Activated T-cell treated with anti-CD3 and anti-CD28 coated beads, Interleukin-2, amount 50 U/mL, for 1 hour (primary cell): Measurements from ENCODE around the gene GFI1.

Experiments
- DNase-seq: peaks from one replicate; pipeline ENCODE4 v3.0.0-alpha.2; 2020

Gene GFI1

GRCh38 chr1:92487078-92487605 lies 417 bp upstream of the GFI1 start:
- DNase-seq = no peak

GRCh38 chr1:92485381-92486250 lies 1.1 kb downstream of the GFI1 start:
- DNase-seq = peak; percentile 84

DNA sequence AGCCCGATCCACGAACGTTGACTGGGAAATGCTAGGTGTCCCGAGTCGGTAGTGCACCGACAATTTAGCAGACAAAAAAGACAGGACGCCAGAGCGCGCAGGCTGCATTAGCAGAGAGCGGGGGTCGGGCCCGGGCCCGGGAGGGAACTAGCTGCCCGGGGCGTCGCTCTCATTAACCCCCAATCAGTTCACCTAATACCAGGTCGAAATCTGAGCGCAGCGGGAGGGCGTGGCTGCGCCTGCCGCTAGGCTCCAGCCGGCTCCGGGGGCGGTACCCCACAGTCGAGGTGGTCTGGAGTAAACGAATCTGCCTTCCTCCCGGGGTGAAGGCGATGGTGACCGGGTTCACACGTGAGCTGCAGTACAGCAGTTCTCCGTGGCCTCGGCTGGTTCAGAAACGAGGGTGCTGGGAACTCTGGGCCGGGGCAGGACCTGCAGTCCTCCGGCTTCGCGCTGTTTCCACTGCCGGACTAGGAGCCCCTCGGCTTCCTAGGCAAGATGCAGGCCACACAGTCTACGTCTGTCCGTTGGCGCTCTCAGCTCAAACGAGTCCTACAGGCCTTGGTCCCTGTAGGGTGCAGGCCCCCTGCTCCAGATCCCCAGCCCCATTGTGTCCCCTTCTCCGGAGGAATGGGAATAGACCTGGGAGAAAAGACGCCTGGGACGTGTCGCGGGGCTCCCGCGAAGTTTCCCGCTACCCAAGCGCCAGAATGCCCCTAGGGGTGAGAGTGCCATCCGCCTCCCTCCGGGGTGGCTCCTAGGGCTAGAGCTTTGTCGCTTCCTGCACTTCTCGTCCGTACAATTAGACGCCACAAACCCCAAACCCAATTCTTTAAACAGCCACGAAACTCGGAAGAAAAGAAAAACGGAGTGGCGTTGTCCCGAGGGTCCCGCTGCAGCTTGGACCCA lies 2.0 kb downstream of the GFI1 start:
- peak; percentile 72 for DNase-seq

GRCh38 chr1:92483610-92484471 lies 2.9 kb downstream of the GFI1 start:
- peak; percentile 60 for DNase-seq

GRCh38 chr1:92482665-92483609 lies 3.8 kb downstream of the GFI1 start:
- DNase-seq = peak; percentile 58

GRCh38 chr1:92481971-92482664 lies 4.6 kb downstream of the GFI1 start:
- DNase-seq = no peak

DNA sequence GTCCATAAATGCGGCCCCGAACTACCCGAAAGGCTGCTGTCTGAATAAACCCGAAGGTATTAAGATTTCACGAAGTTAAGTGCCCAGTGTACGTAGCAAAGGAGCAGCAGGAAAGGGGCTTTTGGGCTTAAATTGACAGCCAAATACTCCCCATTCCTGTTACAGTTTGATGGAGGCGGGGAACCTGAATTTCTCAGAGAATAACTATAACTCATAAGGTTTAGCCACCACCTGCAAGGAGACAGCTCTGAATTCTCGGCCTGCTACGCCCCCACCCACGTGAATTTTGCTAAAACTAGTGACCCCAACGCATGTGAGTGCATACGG lies 5.2 kb downstream of the GFI1 start:
- no peak for DNase-seq

DNA sequence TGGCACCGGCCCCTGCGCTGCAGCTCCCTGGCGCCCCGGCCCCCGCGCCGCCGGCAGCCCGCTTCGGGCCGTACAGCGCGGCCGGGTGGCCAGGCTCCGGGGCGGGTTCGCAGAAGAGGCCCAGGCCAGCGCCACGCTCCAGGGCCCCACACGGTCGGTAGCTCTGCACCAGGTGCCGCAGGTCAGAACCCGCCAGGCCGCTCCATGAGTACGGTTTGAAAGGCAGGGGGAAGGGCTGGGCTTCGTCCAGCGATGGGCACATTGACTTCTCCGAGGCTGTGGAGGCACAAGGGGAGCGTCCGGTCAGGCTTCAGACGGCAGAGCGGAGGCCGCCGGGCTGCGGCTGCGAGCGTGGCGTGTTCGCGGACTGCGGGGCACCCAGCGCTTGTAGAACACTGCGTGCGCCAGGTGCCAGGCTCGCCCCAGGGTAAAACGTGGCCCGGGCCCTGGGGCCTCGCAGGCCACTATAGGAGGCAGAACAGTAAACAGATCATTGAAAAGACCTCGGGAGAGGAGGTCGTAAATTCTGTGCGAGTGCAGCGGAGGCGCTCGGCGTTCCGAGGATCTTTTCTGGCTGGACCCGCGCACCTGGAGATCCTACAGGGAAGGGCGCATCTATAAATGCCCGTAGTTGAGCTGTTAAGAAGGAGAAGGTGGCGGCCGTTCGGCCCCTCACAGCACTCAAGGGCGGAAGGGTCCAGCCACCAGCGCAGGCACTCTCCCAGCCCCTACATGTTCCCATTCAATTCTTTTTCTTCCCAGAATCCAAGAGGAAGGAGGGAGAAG lies 5.7 kb downstream of the GFI1 start:
- DNase-seq = no peak

DNA sequence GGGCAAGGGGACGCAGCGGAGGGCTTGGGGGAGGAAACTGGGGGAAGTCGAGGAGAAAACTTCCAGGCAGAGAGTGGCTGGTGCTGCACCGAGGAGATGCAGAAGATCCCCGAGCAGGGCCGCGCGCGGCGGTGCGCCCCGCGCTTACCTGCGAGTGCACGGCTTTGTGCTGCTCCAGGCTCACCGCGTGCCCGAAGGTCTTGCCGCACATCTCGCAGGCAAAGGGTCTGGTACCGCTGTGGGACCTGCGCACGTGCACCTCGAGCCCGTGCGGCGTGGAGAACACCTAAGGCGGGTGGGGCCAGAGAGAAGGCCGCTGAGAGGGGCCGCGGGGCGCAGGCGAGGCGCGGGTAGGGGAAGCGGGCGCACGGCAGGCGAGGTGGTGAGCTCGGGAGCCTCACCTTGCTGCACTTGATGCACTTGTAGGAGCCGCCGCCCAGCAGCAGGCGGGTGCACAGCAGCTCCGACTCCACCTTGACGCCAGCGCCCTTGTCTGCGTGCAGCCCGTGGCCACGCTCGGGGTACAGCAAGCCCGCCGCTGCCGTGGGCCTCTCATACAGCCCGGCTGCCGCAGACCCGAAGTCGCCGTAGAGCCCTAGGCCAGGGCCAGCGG lies 6.4 kb downstream of the GFI1 start:
- no peak for DNase-seq

DNA sequence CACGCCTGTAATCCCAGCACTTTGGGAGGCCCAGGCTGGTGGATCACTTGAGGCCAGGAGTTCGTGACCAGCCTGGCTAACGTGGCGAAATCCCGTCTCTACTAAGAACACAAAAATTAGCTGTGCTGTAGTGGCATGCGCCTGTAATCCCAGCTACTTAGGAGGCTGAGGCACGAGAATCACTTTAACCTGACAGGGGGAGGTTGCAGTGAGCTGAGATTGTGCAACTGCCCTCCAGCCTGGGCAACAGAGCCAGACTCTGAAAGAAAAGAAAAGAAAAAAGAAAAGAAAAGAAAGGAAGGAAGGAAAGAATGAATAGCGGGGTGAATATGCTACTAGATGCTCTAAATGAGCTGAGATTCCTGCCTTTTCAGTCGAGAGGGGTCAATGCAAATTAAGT lies 7.1 kb downstream of the GFI1 start:
- DNase-seq = no peak

GRCh38 chr1:92478393-92478792 lies 8.3 kb downstream of the GFI1 start:
- DNase-seq = no peak

DNA sequence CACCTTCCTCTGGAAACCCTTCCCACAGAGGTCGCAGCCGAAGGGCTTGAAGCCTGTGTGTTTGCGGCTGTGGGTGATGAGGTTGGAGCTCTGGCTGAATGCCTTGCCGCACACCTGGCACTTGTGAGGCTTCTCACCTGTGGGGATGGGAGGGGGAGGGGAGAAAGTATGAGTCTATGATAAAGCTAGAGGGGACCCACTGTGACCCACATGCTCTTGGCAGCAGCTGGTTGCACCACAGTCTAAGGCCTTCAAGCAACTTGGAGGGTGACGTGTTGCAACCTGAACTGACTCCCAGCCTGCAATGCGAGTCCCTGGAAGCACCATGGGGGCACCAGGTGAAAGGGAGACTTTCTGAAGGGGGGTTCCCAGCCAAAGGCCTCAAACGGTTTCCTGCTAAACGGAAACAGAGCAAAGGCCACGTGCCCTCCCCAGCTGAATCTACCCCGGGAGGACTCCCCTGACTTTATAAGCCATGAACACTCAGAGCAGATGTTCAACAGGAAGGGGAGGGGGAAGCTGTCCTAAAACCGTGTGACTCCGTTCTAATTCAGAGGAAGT lies 10.6 kb downstream of the GFI1 start:
- DNase-seq = peak; percentile 63

- no peak for DNase-seq
These were observed 11.7 kb downstream of the GFI1 start for GRCh38 chr1:92475029-92475428.

DNA sequence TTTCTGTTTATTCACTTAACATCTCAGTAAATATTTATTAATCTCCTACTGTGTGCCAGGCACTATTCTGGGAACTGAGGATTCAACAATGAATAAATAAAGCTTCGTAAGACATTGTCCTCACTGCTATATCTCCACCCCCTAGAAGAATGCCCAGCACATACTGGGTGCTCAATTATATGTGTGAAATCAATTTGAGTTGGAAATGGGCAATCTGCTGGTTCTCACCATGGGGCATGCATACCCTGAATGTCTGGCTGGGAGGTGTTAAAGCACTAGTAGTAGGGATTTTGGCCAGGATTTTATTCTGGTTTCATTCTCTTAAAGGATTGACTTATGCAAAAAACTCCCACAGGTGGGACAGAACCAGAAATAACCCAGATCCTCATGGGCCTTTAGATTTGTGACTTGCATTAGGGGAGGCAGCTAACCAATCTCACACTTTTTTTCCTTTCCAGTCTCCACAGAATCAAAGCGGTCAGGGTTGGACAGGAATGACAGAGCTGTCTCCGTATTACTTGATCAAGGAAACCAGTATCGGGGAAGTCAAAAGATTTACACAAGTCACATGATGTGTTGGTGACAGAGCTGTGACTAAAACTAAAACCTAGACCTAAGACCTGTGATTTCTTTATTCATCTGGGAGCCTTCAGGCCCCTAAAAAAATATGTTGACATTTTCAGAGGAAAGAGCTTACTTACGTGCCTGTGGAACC lies 12.8 kb downstream of the GFI1 start:
- DNase-seq = no peak

DNA sequence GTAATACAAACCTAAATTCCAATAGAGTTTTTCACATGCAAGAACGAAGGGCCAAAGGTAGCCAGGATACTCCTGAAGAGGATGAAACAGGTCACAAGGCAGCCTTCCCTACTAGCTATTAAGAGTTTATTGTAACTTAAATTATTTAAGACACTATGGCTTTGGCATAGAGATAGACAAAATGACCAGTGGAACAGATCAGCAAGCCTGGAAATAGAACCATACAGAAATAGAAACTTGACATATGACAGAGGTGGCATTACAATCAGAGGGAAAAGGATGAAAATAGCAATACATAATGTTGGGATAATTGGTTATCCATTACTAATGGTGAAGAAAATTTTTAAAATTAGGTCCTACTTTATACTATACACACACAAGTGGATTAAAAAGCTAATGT lies 16.5 kb downstream of the GFI1 start:
- DNase-seq = no peak

GRCh38 chr1:92466683-92467352 lies 19.9 kb downstream of the GFI1 start:
- no peak for DNase-seq

- no peak for DNase-seq
These were observed 21.5 kb downstream of the GFI1 start for GRCh38 chr1:92465256-92465647.
